Iris pigment epithelial cell (primary cell): ENCODE data around the gene GZF1.

ENCODE experiments used
- DNase-seq: peaks from one replicate; pipeline ENCODE4 v3.0.0-alpha.2; 2011; ENCODE audit warnings: low read depth

The GZF1 gene

GRCh38 chr20:23361476-23362391, at the start of gene GZF1:
Gene GZF1 (plus strand): TSS chr20:23362182. CDS start chr20:23364384, 2,202 bp downstream.
- DNase-seq = peak; percentile 98

DNA sequence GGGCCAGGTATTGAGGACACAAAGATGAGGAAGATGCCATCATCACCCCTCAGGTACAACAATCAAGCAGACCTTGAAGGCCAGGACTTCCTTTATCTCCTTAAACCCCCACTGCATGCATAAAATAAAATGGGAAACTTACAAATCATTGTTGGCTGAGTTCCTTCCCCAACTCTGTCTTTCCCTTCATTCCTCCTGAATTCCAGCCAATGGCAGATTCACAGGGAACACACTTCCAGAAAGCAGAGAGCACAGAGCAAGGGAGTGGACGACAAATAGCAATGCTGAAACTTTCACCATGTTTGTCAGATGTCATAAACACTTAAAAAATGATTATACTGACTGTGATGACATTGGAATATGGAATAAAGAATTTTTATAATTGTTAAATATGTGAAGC, 48.7 kb upstream of the GZF1 start:
- DNase-seq = no peak

GRCh38 chr20:23314699-23315098, 47.3 kb upstream of the GZF1 start:
- no peak for DNase-seq

GRCh38 chr20:23315099-23315498, 46.9 kb upstream of the GZF1 start:
- no peak for DNase-seq

- no peak for DNase-seq
Measured at GRCh38 chr20:23316626-23317025, 45.4 kb upstream of the GZF1 start.

DNA sequence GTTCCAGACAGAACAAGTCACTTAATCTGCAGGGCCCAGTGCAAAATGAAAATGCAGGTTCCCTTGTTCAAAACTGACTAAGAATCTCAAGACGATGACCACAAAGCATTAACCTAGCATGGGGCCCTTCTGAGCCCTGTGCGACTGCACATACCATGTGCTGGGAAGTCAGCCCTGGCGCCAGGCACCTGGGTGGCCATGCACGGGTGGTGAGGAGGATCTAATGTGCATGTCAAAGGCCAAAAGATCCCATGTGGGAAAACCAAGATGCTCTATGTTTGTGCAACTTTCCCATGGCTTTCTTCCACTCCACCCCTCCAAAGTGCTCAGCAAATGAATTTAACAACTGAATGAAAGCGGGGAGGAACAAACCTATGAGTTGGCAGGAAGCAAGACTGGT, 44.9 kb upstream of the GZF1 start:
- DNase-seq = no peak

- no peak for DNase-seq
Measured at GRCh38 chr20:23318347-23318746, 43.6 kb upstream of the GZF1 start.

DNA sequence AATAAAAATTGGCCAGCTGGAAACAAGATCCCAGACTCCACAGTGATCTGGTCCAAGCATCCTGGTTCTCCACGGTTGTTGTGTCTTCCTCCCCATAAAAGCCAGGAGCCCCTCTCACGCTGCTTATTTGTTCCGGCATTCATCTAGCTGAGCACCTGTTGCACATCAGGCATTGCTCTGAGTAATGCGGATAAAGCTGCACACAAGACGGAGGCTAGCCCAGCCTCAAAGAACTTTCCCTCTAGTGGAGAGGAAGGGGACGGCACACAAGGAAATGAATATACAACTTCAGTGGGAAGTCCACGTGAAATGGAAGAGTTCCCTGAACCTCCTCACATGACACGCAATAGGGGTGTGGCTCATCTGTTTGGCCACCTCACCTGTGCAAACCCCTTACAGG, 41.7 kb upstream of the GZF1 start:
- peak; percentile 52 for DNase-seq

DNA sequence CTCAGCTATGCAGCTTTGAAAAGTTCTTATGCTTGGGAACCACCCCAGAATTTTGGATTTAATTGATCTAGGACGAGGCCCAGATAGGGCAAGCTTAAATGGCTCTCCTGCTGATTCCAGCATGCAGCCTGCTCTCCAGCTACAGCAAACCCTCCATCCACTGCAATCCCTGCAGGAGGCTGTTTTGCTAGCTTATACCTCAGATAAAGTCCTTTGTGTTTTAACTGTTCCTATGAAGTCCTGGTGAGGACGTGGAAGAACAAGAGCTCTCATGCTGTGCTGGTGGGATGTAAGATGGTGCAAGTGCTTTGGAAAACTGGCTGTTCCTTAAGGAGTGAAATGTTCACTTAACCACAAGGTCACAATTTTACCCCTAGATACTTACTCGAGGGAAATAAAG, 36.9 kb upstream of the GZF1 start:
- no peak for DNase-seq

GRCh38 chr20:23326774-23327173, 35.2 kb upstream of the GZF1 start:
- no peak for DNase-seq

- DNase-seq = no peak
Measured at GRCh38 chr20:23327617-23328333, 34.2 kb upstream of the GZF1 start.

DNA sequence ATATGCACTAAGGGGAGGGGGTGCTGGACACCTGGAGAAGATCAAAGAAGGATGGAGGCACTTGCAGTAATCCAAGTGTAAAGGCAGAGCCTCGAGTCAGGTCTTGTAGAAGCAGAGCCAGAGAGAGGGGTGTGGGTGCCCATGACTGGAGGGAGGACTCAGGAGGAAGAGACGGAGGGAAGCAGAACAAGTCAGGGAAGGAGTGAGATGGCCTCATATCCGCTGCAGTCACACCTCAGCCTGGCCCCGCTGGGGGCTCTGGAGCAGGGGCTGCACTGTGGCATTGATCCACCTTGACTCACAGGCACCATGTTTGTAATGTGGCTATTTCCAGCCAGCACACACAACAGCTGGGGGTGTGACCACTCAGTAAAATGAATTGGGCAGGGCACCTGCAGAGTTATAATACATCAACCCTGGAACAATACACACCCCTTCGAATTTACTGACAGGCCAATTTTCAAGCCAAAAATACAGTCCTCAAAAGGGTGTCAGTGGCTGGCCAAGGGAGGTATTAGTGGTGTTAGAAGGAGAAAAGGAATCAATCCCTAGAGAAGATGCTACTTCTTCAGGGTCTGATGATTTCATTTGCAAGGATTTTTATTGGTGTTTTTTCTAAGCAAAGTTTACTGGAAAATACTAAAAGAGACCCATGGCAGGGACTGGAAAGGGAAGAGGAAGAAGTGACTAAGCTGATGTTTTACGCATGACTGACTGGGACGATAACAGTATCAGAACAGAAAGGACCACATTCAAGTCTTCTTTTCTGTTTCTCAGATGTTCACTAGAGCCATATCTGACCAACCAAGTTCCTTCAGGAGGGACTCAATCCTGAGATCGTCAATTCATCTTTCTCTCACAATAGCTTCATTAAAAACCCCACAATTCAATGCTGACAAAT, 30.3 kb upstream of the GZF1 start:
- peak; percentile 26 for DNase-seq

GRCh38 chr20:23332467-23332866, 29.5 kb upstream of the GZF1 start:
- no peak for DNase-seq

GRCh38 chr20:23334111-23334510, 27.9 kb upstream of the GZF1 start:
- no peak for DNase-seq

DNA sequence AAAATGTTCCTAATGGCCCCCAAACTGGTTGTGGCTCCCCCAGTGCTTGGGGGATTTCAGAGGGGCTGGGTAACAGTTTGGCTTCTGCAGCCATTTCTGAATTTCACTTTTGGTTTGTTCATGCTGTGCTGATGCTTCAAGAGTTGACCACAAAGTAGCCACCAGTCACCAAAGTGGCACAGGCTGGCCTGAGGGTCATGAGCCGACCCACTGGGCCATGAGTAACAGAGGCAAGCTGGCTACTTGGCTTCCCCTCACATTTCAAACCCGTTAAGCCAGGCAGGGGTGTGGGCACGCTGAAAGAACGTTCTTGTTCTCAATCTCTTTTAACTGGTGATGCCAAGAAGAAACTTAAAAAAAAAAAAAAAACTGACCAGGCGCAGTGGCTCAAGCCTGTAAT, 26.5 kb upstream of the GZF1 start:
- DNase-seq = no peak

DNA sequence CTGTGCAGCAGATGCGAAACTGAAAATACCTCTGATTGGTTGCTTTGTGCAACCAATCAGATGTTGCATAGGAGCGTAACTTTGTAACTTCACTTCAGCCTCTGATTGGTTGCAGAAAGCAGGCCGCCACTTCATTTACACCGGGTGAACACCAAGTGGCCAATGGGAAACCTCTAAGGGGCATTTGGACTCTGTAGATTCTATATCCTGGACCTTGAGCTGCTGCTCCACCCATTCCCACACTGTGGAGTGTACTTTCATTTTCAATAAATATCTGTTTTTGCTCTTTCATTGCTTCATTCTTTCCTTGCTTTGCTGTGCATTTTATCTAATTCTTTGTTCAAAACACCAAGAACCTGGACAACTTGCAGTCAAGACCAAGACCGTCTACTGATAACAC, 25.5 kb upstream of the GZF1 start:
- no peak for DNase-seq

GRCh38 chr20:23337312-23337711, 24.7 kb upstream of the GZF1 start:
- DNase-seq = no peak

DNA sequence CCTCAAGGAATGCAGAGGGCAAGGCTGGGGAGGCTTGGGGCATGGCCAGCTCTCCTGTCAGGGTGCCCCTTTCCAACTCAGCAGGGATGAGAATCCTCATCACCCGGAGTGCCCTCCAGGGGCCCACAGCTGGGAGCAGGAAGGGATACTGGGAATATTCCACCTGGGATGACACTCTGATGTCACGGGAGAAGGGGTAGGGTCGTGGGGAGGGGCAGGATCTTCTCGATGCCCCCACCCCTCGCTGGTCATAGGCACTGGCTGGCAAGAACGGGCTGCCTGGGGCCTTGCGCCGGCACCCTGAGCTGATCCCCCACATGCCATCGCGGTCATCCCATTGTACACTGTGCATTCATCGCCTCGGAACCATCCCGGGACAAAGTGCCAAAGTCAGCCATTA, 22.0 kb upstream of the GZF1 start:
- DNase-seq = no peak

GRCh38 chr20:23340524-23340923, 21.5 kb upstream of the GZF1 start:
- DNase-seq = peak; percentile 78

GRCh38 chr20:23341073-23341472, 20.9 kb upstream of the GZF1 start:
- DNase-seq = no peak

DNA sequence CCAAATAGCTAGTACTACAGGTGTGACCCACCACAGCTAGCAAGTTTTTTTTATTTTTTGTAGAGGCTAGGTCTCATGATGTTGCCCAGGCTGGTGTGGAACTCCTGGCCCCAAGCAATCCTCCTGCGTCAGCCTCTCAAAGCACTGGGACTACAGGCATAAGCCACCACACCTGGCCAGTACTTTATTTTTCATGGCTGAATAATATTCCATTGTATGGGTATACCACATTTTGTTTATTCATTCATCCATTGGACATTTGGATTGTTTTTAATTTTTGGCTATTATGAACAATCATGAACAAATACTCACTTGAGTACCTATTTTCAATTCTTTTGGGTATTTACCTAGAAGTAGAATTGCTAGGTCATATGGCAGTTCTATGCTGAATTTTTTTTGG, 18.4 kb upstream of the GZF1 start:
- DNase-seq = no peak

DNA sequence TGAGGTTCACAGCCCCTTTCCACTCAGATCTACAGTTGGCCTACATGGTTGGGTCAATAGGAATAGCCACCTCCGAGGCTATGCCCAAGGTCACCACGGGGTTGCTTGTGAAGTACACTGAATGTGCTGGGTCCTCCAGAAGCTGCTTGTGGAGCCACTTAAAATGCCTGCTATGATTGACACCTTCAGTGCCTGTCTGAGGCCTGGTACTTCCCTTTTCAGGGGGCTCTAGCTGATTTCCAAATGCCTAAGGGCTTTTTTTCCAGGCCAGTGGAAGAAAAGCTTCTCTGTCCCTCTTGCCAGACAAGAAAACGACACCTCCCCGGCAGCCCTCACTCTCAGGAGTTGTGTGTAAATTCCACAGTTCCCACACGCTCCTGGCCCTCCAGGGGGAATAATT, 17.6 kb upstream of the GZF1 start:
- no peak for DNase-seq
